Esophagus squamous epithelium (tissue), 5 donors: ENCODE data around the gene CRYL1. TPM values are rescaled to one million over a fixed set of nuclear protein-coding genes. Genes with fewer than 3 reads are reported as not detected.

Experiments used
- DNase-seq: peaks from one replicate; lab custom pipeline; 2025; lab: John Stamatoyannopoulos, UW
- H3K27ac ChIP-seq, 4 donors: fragments of 200-600 bp; sonication (generic); one replicate each; pipeline ENCODE4 v1.5.1; 2016 to 2019; ENCODE audit warnings: mild to moderate bottlenecking in 1 of 4
- H3K27me3 ChIP-seq, 4 donors: fragments of 200-600 bp; sonication (generic); 1 replicate in 3 of 4; 2 replicates in 1 of 4; pipeline versions ENCODE4 v1.5.1 to v1.6.0; 2017 to 2021; ENCODE audit warnings: antibody characterized with exemption in 1 of 4
- H3K36me3 ChIP-seq, 3 donors: fragments of 200-600 bp; sonication (generic); one replicate each; pipeline ENCODE4 v1.5.1; 2016 to 2019
- H3K4me1 ChIP-seq, 3 donors: fragments of 200-600 bp; sonication (generic); one replicate each; pipeline ENCODE4 v1.5.1; 2017 to 2019
- H3K4me3 ChIP-seq, 4 donors: fragments of 200-600 bp; sonication (generic); 1 replicate in 3 of 4; 2 replicates in 1 of 4; pipeline ENCODE4 v1.5.1; 2016 to 2019; ENCODE audit warnings: mild to moderate bottlenecking in 2 of 4, moderate library complexity in 1 of 4
- H3K9me3 ChIP-seq, 3 donors: fragments of 200-600 bp; sonication (generic); one replicate each; pipeline ENCODE4 v1.5.1; 2016 to 2019
- CTCF ChIP-seq, 6 experiments: fragments of 450-650 bp in 4 of 6; fragments of 200-600 bp in 2 of 6; sonication (generic) in 2 of 6; IDR thresholded peaks; one replicate each; pipeline ENCODE4 v1.5.1; 2016 to 2019; ENCODE audit warnings: antibody characterized with exemption in 6 of 6, mild to moderate bottlenecking in 4 of 6, moderate library complexity in 4 of 6
- POLR2A ChIP-seq, 4 donors: fragments of 450-650 bp; IDR thresholded peaks; one replicate each; pipeline ENCODE4 v1.6.1; 2017; ENCODE audit warnings: antibody characterized with exemption in 4 of 4, mild to moderate bottlenecking in 4 of 4, moderate library complexity in 3 of 4
- WGBS, 2 donors: methylation state at CpG; one replicate each; pipeline ENCODE4 v1.1.5; 2018; 5-methylcytosine and 5-hydroxymethylcytosine counted together
- intact Hi-C: fragments of 100-400 bp; cut with DNase I; formaldehyde crosslinking; loops from one replicate; pipeline ENCODE4 v1.15.0; 2022
- total RNA-seq, 4 donors: library from RNA; depleted of rRNA; stranded (reverse); fragments of >200 nt; gene quantifications; one replicate each; pipeline ENCODE4 v1.1.0, GENCODE V29; 2016
- donor health status: DM: yes; HTN: yes; CAD: no.

Gene CRYL1
- total RNA-seq, 4 donors from 2014 or later = 12.5 to 41.2 (median 24.4) TPM

GRCh38 chr13:20451397-20451796 lies 74.3 kb downstream of the CRYL1 start:
- Histone ChIP-seq H3K4me1 (peaks cover 0 to 18% (median 0%) of the 10 kb centered on the region in 3 donors), H3K36me3 (no peaks in the 10 kb centered on the region), H3K27ac (no peak overlapping the region), H3K27me3 (no peaks in the 10 kb centered on the region), H3K9me3 (peaks cover 0 to 11% (median 9%) of the 10 kb centered on the region in 3 donors), H3K4me3 (no peak overlapping the region)
- DNase-seq = no peak
- intact Hi-C loops = no loop called here
- TF ChIP-seq POLR2A (IDR thresholded peaks at IDR 0.05) = no peak
- no peak for TF ChIP-seq CTCF (IDR thresholded peaks at IDR 0.05)

GRCh38 chr13:20448470-20448869 lies 77.2 kb downstream of the CRYL1 start:
- no peak for DNase-seq
- H3K4me1 ChIP-seq = peaks cover 0 to 29% (median 0%) of the 10 kb centered on the region in 3 donors
- no peak overlapping the region for H3K4me3 ChIP-seq
- 71 to 85% methylated on average over 1 of the region's 1 CpG for WGBS, 2 donors
- H3K9me3 ChIP-seq = peaks cover 0 to 11% (median 9%) of the 10 kb centered on the region in 3 donors
- no peak for TF ChIP-seq CTCF (IDR thresholded peaks at IDR 0.05)
- TF ChIP-seq POLR2A (IDR thresholded peaks at IDR 0.05) = no peak
- intact Hi-C loops = no loop called here
- H3K27ac ChIP-seq = no peak overlapping the region
- H3K27me3 ChIP-seq = no peaks in the 10 kb centered on the region
- no peaks in the 10 kb centered on the region for H3K36me3 ChIP-seq

GRCh38 chr13:20446900-20447299 lies 78.8 kb downstream of the CRYL1 start:
- H3K36me3 ChIP-seq = no peaks in the 10 kb centered on the region
- no peaks in the 10 kb centered on the region for H3K27me3 ChIP-seq
- no peak for TF ChIP-seq POLR2A (IDR thresholded peaks at IDR 0.05)
- no peak for TF ChIP-seq CTCF (IDR thresholded peaks at IDR 0.05)
- no peak for DNase-seq
- H3K27ac ChIP-seq = peak overlapping the region in 3 of 4 donors; percentile 47 to 60 (median 49)
- H3K4me3 ChIP-seq = no peak overlapping the region
- intact Hi-C loops = no loop called here
- H3K9me3 ChIP-seq = peaks cover 0 to 11% (median 9%) of the 10 kb centered on the region in 3 donors
- peaks cover 0 to 45% (median 3%) of the 10 kb centered on the region in 3 donors for H3K4me1 ChIP-seq

- WGBS, 2 donors = 38 to 45% methylated on average over 1 of the region's 1 CpG
- Histone ChIP-seq H3K4me3 (no peak overlapping the region), H3K36me3 (no peaks in the 10 kb centered on the region), H3K4me1 (peaks cover 0 to 50% (median 3%) of the 10 kb centered on the region in 3 donors), H3K27ac (peak overlapping the region in 3 of 4 donors; percentile 47 to 73 (median 59)), H3K9me3 (peaks cover 0 to 11% (median 9%) of the 10 kb centered on the region in 3 donors), H3K27me3 (no peaks in the 10 kb centered on the region)
- no peak for TF ChIP-seq CTCF (IDR thresholded peaks at IDR 0.05)
- no peak for TF ChIP-seq POLR2A (IDR thresholded peaks at IDR 0.05)
- DNase-seq = no peak
- intact Hi-C loops = no loop called here
Measured at GRCh38 chr13:20446405-20446804, 79.3 kb downstream of the CRYL1 start.

GRCh38 chr13:20442798-20443381 lies 82.8 kb downstream of the CRYL1 start:
- H3K4me3 ChIP-seq = no peak overlapping the region
- no peaks in the 10 kb centered on the region for H3K27me3 ChIP-seq
- TF ChIP-seq CTCF (IDR thresholded peaks at IDR 0.05) (no peak), POLR2A (IDR thresholded peaks at IDR 0.05) (no peak)
- no peak for DNase-seq
- H3K27ac ChIP-seq = peak overlapping the region; percentile 11 to 73 (median 34)
- H3K36me3 ChIP-seq = peaks cover 0 to 7% (median 0%) of the 10 kb centered on the region in 3 donors
- H3K9me3 ChIP-seq = no peaks in the 10 kb centered on the region
- WGBS, 2 donors = 43 to 49% methylated on average over 2 of the region's 2 CpGs
- intact Hi-C loops = no loop called here
- H3K4me1 ChIP-seq = peaks cover 0 to 56% (median 3%) of the 10 kb centered on the region in 3 donors
